ENCODE data around the gene PUSL1.

DNA sequence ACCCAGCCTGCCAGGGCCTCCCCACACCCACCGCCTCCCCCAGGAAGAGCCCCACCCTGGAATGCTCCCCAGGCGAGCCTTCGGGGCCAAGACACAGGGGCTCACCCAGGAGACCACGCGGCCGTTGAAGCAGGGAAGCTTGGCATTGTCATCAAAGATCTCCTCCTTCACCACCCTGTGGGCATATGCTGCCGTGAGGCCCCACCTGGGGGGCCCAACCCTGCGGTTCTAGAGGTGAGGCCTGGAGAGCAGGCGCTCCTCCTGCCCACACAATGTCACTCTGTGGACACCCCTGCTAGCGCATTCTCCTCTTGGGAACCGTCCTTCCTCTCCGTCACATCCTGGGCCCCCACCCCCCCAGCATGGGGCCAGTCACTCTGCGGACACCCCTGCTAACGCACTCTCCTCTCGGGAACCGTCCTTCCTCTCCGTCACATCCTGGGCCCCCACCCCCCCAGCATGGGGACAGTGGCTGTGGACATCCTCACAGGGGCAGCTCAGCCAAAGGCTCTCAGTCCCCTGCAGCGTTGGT is 34.3 kb downstream of the PUSL1 start:
- no peak for TF ChIP-seq POLR2A (IDR thresholded peaks at IDR 0.05; ENCODE audit: low read depth, low read length)
- TF ChIP-seq POLR2AphosphoS5 (IDR thresholded peaks at IDR 0.05; ENCODE audit: low read depth, low read length), result no peak
